ENCODE data around the gene HLA-DRB5. TPM values are rescaled to one million over a fixed set of nuclear protein-coding genes. Genes with fewer than 3 reads are reported as not detected.
"Not testable (repeated sequence)": the region's sequence is repeated elsewhere in the genome, so short reads cannot be mapped to it uniquely, and the experiment has no call there.

HLA-DRB5 gene
- total and polyA plus RNA-seq, 10 of the 15 experiments (the other 5 are each of a cell fraction or from before 2014, with no cell fraction given) = 38.0 to 108 (median 62.8) TPM

- CTCF ChIA-PET = no interaction called here
- Histone ChIP-seq H3K27ac (ENCODE audit: control insufficient read depth, insufficient read depth) (no peak overlapping the region), H3K36me3 (ENCODE audit: control insufficient read depth in 2 of 2, insufficient read depth in 2 of 2, low read length in 1 of 2) (no peaks in the 10 kb centered on the region), H3K9ac (ENCODE audit: control insufficient read depth, insufficient read depth, low read length) (no peak overlapping the region), H3K9me3 (replicated peaks; ENCODE audit: control insufficient read depth, insufficient read depth, low read length) (no peaks in the 10 kb centered on the region; the same call in 2 of the 3 replicates), H3K4me2 (ENCODE audit: control insufficient read depth, insufficient read depth) (no peak overlapping the region), H3K79me2 (ENCODE audit: control insufficient read depth, insufficient read depth, low read length) (no peaks in the 10 kb centered on the region), H2AFZ (ENCODE audit: control insufficient read depth, low read depth, low read length) (no peak overlapping the region), H4K20me1 (ENCODE audit: control insufficient read depth, insufficient read depth) (no peaks in the 10 kb centered on the region), H3K4me3 (no peak overlapping the region), H3K4me1 (ENCODE audit: control insufficient read depth, insufficient read depth, low read length) (no peaks in the 10 kb centered on the region), H3K27me3 (replicated peaks in 1 of 2; ENCODE audit: control insufficient read depth in 2 of 2, insufficient read depth in 2 of 2, low read length in 1 of 2) (no peaks in the 10 kb centered on the region)
- DNase-seq (ENCODE audit: low read depth, low spot score) (no peak), ATAC-seq (no peak), FAIRE-seq (no peak)
- TF ChIP-seq TCF7 (IDR thresholded peaks at IDR 0.05; ENCODE audit: borderline replicate concordance) (no peak), HDAC2 (IDR thresholded peaks at IDR 0.05) (no peak), TBL1XR1 (IDR thresholded peaks at IDR 0.05; ENCODE audit: low read depth, low read length) (no peak), POLR2AphosphoS5 (IDR thresholded peaks at IDR 0.05; ENCODE audit: low read length) (no peak), PBX3 (IDR thresholded peaks at IDR 0.05; ENCODE audit: insufficient replicate concordance, low read depth, low read length) (no peak), PRDM15 (CRISPR knock-in tag; IDR thresholded peaks at IDR 0.05) (no peak)
- no TSS peak for BruUV-seq (replicated peaks)
- RAD21 ChIA-PET (ENCODE audit: unreplicated experiment) = no interaction called here
- SMC1A ChIA-PET (ENCODE audit: uncharacterized antibody, unreplicated experiment) = interaction anchor here (1.2 kb wide), 1 partner anchor 127 kb away, joined by 3 read pairs; no protein-coding TSS in a partner anchor
- POLR2A ChIA-PET = no interaction called here
- 33% methylated on average over 3 of the region's 5 CpGs for WGBS (ENCODE audit: insufficient coverage, insufficient replicate concordance, low lambda C conversion rate, missing lambda C conversion rate)
- intact Hi-C loops (cut with micrococcal nuclease; ENCODE audit: unreplicated experiment) = no loop called here
- in situ Hi-C loops (cut with MboI) = no loop called here
These were observed 9.8 kb upstream of the HLA-DRB5 start for GRCh38 chr6:32539839-32540238.

GRCh38 chr6:32530431-32530793 lies 325 bp upstream of the HLA-DRB5 start:
- SMC1A ChIA-PET (ENCODE audit: uncharacterized antibody, unreplicated experiment); CTCF ChIA-PET; H3K36me3 ChIP-seq (ENCODE audit: control insufficient read depth in 2 of 2, insufficient read depth in 2 of 2, low read length in 1 of 2); H3K9me3 ChIP-seq (replicated peaks; ENCODE audit: control insufficient read depth, insufficient read depth, low read length); H3K4me3 ChIP-seq; H3K27me3 ChIP-seq (replicated peaks in 1 of 2; ENCODE audit: control insufficient read depth in 2 of 2, insufficient read depth in 2 of 2, low read length in 1 of 2); H3K4me1 ChIP-seq (ENCODE audit: control insufficient read depth, insufficient read depth, low read length); DNase-seq (ENCODE audit: low read depth, low spot score); FAIRE-seq; H4K20me1 ChIP-seq (ENCODE audit: control insufficient read depth, insufficient read depth); H2AFZ ChIP-seq (ENCODE audit: control insufficient read depth, low read depth, low read length); H3K9ac ChIP-seq (ENCODE audit: control insufficient read depth, insufficient read depth, low read length); intact Hi-C loops (cut with micrococcal nuclease; ENCODE audit: unreplicated experiment); H3K4me2 ChIP-seq (ENCODE audit: control insufficient read depth, insufficient read depth); BruUV-seq (replicated peaks); in situ Hi-C loops (cut with MboI); H3K79me2 ChIP-seq (ENCODE audit: control insufficient read depth, insufficient read depth, low read length): not testable (repeated sequence)
- ChIA-PET POLR2A (interaction anchor here (0.8 to 1.1 kb wide), 5 partner anchors 40 to 58 kb away, joined by 3 to 6 read pairs (median 5); no protein-coding TSS in a partner anchor), RAD21 (ENCODE audit: unreplicated experiment) (interaction anchor here (0.6 to 1.1 kb wide), 3 partner anchors 47 to 91 kb away, joined by 3 to 5 read pairs (median 4); partner anchors contain the start of gene HLA-DRA)
- WGBS (ENCODE audit: insufficient coverage, insufficient replicate concordance, low lambda C conversion rate, missing lambda C conversion rate) = 0% methylated on average over 3 of the region's 3 CpGs
- peak; percentile 76 for ATAC-seq
- peak overlapping the region; percentile 92; the same call in 1 of the 2 replicates for H3K27ac ChIP-seq (ENCODE audit: control insufficient read depth, insufficient read depth)
